Stimulated activated CD4-positive, alpha-beta T cell treated with anti-CD3 and anti-CD28 coated beads, Interleukin-2, amount 100 ng/mL, for 4 hours (primary cell): Measurements from ENCODE around the gene SNX7.

Experiments used
- DNase-seq: peaks from one replicate; pipeline ENCODE4 v3.0.0-alpha.2; 2020; ENCODE audit warnings: low read depth

Gene SNX7

GRCh38 chr1:98766255-98766654, 104.7 kb downstream of the SNX7 start:
- no peak for DNase-seq

GRCh38 chr1:98769162-98769561, 107.6 kb downstream of the SNX7 start:
- DNase-seq = no peak

GRCh38 chr1:98781906-98782305, 120.4 kb downstream of the SNX7 start:
- DNase-seq = no peak

GRCh38 chr1:98783821-98784220, 122.3 kb downstream of the SNX7 start:
- no peak for DNase-seq

- DNase-seq = no peak
Observed at GRCh38 chr1:98791498-98791897, 130.0 kb downstream of the SNX7 start.

GRCh38 chr1:98792123-98792522, 130.6 kb downstream of the SNX7 start:
- DNase-seq = no peak

- no peak for DNase-seq
Observed at GRCh38 chr1:98793136-98793535, 131.6 kb downstream of the SNX7 start.

- DNase-seq = peak; percentile 36
Observed at GRCh38 chr1:98794196-98794886, 132.8 kb downstream of the SNX7 start.

GRCh38 chr1:98796049-98796448, 134.5 kb downstream of the SNX7 start:
- DNase-seq = no peak

GRCh38 chr1:98797506-98797905, 136.0 kb downstream of the SNX7 start:
- DNase-seq = no peak
